ENCODE measurements around the gene PRPH2.

PRPH2 gene

GRCh38 chr6:42722497-42722896 is at the start of gene PRPH2:
PRPH2 (minus strand) TSS chr6:42722597; CDS start chr6:42722334, 263 bp downstream.
- DNase-seq (ENCODE audit: low read depth in 2 of 2): no peak

- DNase-seq (ENCODE audit: low read depth in 2 of 2): no peak
These were observed 49.3 kb upstream of the PRPH2 start for GRCh38 chr6:42771741-42772100.

- no peak for DNase-seq (ENCODE audit: low read depth in 2 of 2)
These were observed 47.4 kb upstream of the PRPH2 start for GRCh38 chr6:42769836-42770235.

GRCh38 chr6:42769051-42769450 is 46.7 kb upstream of the PRPH2 start:
- no peak for DNase-seq (ENCODE audit: low read depth in 2 of 2)

GRCh38 chr6:42766163-42766670 is 43.8 kb upstream of the PRPH2 start:
- no peak for DNase-seq (ENCODE audit: low read depth in 2 of 2)

- DNase-seq (ENCODE audit: low read depth in 2 of 2): no peak
These were observed 42.7 kb upstream of the PRPH2 start for GRCh38 chr6:42764911-42765648.

- DNase-seq (ENCODE audit: low read depth in 2 of 2): no peak
These were observed 40.6 kb upstream of the PRPH2 start for GRCh38 chr6:42762950-42763349.

GRCh38 chr6:42762426-42762859 is 40.0 kb upstream of the PRPH2 start:
- no peak for DNase-seq (ENCODE audit: low read depth in 2 of 2)

GRCh38 chr6:42761287-42762067 is 39.1 kb upstream of the PRPH2 start:
- DNase-seq (ENCODE audit: low read depth in 2 of 2): no peak

- DNase-seq (ENCODE audit: low read depth in 2 of 2): no peak
These were observed 36.5 kb upstream of the PRPH2 start for GRCh38 chr6:42758756-42759430.

- DNase-seq (ENCODE audit: low read depth in 2 of 2): no peak
These were observed 34.3 kb upstream of the PRPH2 start for GRCh38 chr6:42756722-42757121.

- no peak for DNase-seq (ENCODE audit: low read depth in 2 of 2)
These were observed 32.4 kb upstream of the PRPH2 start for GRCh38 chr6:42754759-42755158.

GRCh38 chr6:42751055-42751454 is 28.7 kb upstream of the PRPH2 start:
- DNase-seq (ENCODE audit: low read depth in 2 of 2): no peak

GRCh38 chr6:42748203-42748898 is 26.0 kb upstream of the PRPH2 start:
- no peak for DNase-seq (ENCODE audit: low read depth in 2 of 2)

- peak; percentile 50 for DNase-seq (ENCODE audit: low read depth in 2 of 2)
These were observed 24.3 kb upstream of the PRPH2 start for GRCh38 chr6:42746463-42747391.

- DNase-seq (ENCODE audit: low read depth in 2 of 2): peak; percentile 85 to 91
These were observed 23.5 kb upstream of the PRPH2 start, which contains the start of gene TBCC for GRCh38 chr6:42745640-42746462. TBCC (minus strand) TSS chr6:42746103; CDS start chr6:42746073, 30 bp downstream.

- DNase-seq (ENCODE audit: low read depth in 2 of 2): no peak
These were observed 22.8 kb upstream of the PRPH2 start for GRCh38 chr6:42745083-42745639.

GRCh38 chr6:42744351-42744893 is 22.0 kb upstream of the PRPH2 start:
- DNase-seq (ENCODE audit: low read depth in 2 of 2): no peak
